Suppressor macrophage treated with lipopolysaccharide for 4 hours (primary cell): ENCODE data around the gene PIP5KL1.

Experiments
- DNase-seq: peaks from one replicate; pipeline ENCODE4 v3.0.0-alpha.2; 2020

The PIP5KL1 gene

GRCh38 chr9:127930231-127931091 lies at the start of gene PIP5KL1:
Gene PIP5KL1, minus strand, starts transcription at chr9:127930777. Its CDS starts 25 bp downstream, at chr9:127930752.
- DNase-seq: peak; percentile 77

- no peak for DNase-seq
Observed at GRCh38 chr9:127980060-127980705, 49.6 kb upstream of the PIP5KL1 start.

- no peak for DNase-seq
Observed at GRCh38 chr9:127979333-127980059, 48.9 kb upstream of the PIP5KL1 start.

GRCh38 chr9:127979015-127979332 lies 48.4 kb upstream of the PIP5KL1 start:
- no peak for DNase-seq

GRCh38 chr9:127977884-127978647 lies 47.5 kb upstream of the PIP5KL1 start:
- DNase-seq: peak; percentile 53

GRCh38 chr9:127977009-127977883 lies 46.7 kb upstream of the PIP5KL1 start:
- no peak for DNase-seq

- DNase-seq: no peak
Observed at GRCh38 chr9:127976498-127976897, 45.9 kb upstream of the PIP5KL1 start.

- no peak for DNase-seq
Observed at GRCh38 chr9:127975376-127976315, 45.1 kb upstream of the PIP5KL1 start.

GRCh38 chr9:127974769-127975261 lies 44.2 kb upstream of the PIP5KL1 start:
- DNase-seq: no peak

GRCh38 chr9:127974001-127974768 lies 43.6 kb upstream of the PIP5KL1 start:
- DNase-seq: no peak

GRCh38 chr9:127973169-127974000 lies 42.8 kb upstream of the PIP5KL1 start:
- no peak for DNase-seq

- no peak for DNase-seq
Observed at GRCh38 chr9:127972236-127972871, 41.8 kb upstream of the PIP5KL1 start.

GRCh38 chr9:127971357-127972235 lies 41.0 kb upstream of the PIP5KL1 start:
- peak; percentile 39 for DNase-seq

- DNase-seq: no peak
Observed at GRCh38 chr9:127970401-127971313, 40.1 kb upstream of the PIP5KL1 start.

- DNase-seq: peak; percentile 29
Observed at GRCh38 chr9:127968700-127969383, 38.3 kb upstream of the PIP5KL1 start.
